ENCODE measurements around the gene ANP32A. TPM values are rescaled to one million over a fixed set of nuclear protein-coding genes. Genes with fewer than 3 reads are reported as not detected.

Gene ANP32A
- total RNA-seq, 2 experiments from 2014 or later = 55.1 to 57.3 TPM

GRCh38 chr15:68812597-68813431 is 7.9 kb downstream of the ANP32A start:
- Mint-ChIP-seq H3K36me3 (ENCODE audit: low read depth) (peaks cover 67% of the 10 kb centered on the region), H3K4me1 (ENCODE audit: low read depth) (peaks cover 91% of the 10 kb centered on the region), H3K9me3 (no peaks in the 10 kb centered on the region), H3K27ac (peak overlapping the region; percentile 69), H3K4me3 (peak overlapping the region; percentile 42), H3K27me3 (no peaks in the 10 kb centered on the region)
- DNase-seq (no peak), ATAC-seq (ENCODE audit: poor library complexity) (no peak)
- Histone ChIP-seq H3K36me3 (ENCODE audit: insufficient read depth, low read length) (peaks cover 16% of the 10 kb centered on the region), H3K4me1 (ENCODE audit: insufficient read depth, low read length) (peaks cover 79% of the 10 kb centered on the region), H3K27me3 (ENCODE audit: control insufficient read depth in 1 of 2, insufficient read depth in 2 of 2, low read length in 2 of 2) (no peaks in the 10 kb centered on the region), H3K4me3 (ENCODE audit: low read length) (no peak overlapping the region), H3K27ac (ENCODE audit: low read depth in 1 of 2, low read length in 2 of 2) (no peak overlapping the region), H3K9me3 (ENCODE audit: control insufficient read depth in 1 of 2, insufficient read depth in 1 of 2, low read length in 2 of 2) (no peaks in the 10 kb centered on the region)
- ChIA-PET CTCF (no interaction called here), POLR2A (interaction anchor here (1.2 kb wide), 1 partner anchor 12 kb away, joined by 3 read pairs; no protein-coding TSS in a partner anchor)
- intact Hi-C loops (cut with DNase I, micrococcal nuclease) = loop anchor here in 1 of 2 experiments (10.0 kb wide), 3 partner anchors 352 to 642 kb away; partner anchors contain the start of genes FEM1B, GLCE and RPLP1
- TF ChIP-seq CTCF (IDR thresholded peaks at IDR 0.05) = no peak

GRCh38 chr15:68812069-68812468 is 8.6 kb downstream of the ANP32A start:
- no peak overlapping the region for H3K4me3 ChIP-seq (ENCODE audit: low read length)
- peak overlapping the region; percentile 69 for H3K27ac Mint-ChIP-seq
- H3K9me3 ChIP-seq (ENCODE audit: control insufficient read depth in 1 of 2, insufficient read depth in 1 of 2, low read length in 2 of 2) = no peaks in the 10 kb centered on the region
- no peak for TF ChIP-seq CTCF (IDR thresholded peaks at IDR 0.05)
- H3K36me3 Mint-ChIP-seq (ENCODE audit: low read depth) = peaks cover 62% of the 10 kb centered on the region
- ChIA-PET CTCF (no interaction called here), POLR2A (interaction anchor here (1.5 kb wide), 1 partner anchor 17 kb away, joined by 4 read pairs; no protein-coding TSS in a partner anchor)
- DNase-seq = no peak
- no peaks in the 10 kb centered on the region for H3K27me3 Mint-ChIP-seq
- H3K36me3 ChIP-seq (ENCODE audit: insufficient read depth, low read length) = peaks cover 23% of the 10 kb centered on the region
- no peaks in the 10 kb centered on the region for H3K9me3 Mint-ChIP-seq
- H3K4me1 Mint-ChIP-seq (ENCODE audit: low read depth) = peaks cover 88% of the 10 kb centered on the region
- no peak for ATAC-seq (ENCODE audit: poor library complexity)
- peak overlapping the region; percentile 35 for H3K4me3 Mint-ChIP-seq
- peaks cover 84% of the 10 kb centered on the region for H3K4me1 ChIP-seq (ENCODE audit: insufficient read depth, low read length)
- intact Hi-C loops (cut with DNase I, micrococcal nuclease) = loop anchor here in 1 of 2 experiments (10.0 kb wide), 3 partner anchors 353 to 643 kb away; partner anchors contain the start of genes FEM1B, GLCE and RPLP1
- H3K27ac ChIP-seq (ENCODE audit: low read depth in 1 of 2, low read length in 2 of 2) = no peak overlapping the region
- no peaks in the 10 kb centered on the region for H3K27me3 ChIP-seq (ENCODE audit: control insufficient read depth in 1 of 2, insufficient read depth in 2 of 2, low read length in 2 of 2)

DNA sequence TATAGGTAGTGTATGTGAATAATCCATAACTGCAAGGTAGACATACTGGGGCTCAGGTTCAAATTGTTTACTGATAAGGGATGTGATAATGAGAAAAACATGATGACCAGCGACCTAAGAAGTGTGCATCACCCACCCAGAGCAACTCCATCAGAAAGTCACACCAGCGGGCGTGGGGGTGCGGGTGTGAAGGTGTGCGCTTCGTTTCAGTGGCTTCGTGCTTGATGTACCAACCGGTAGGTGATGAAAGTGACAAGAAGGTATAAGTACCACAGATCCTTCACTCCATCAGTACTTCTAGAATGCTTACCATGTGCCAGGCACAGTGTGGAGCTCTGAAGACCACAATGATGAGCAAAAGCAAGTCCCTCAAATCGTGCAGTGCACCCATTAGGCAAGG is 11.2 kb downstream of the ANP32A start:
- no peaks in the 10 kb centered on the region for H3K27me3 ChIP-seq (ENCODE audit: control insufficient read depth in 1 of 2, insufficient read depth in 2 of 2, low read length in 2 of 2)
- H3K4me3 Mint-ChIP-seq = peak overlapping the region; percentile 5
- H3K27ac ChIP-seq (ENCODE audit: low read depth in 1 of 2, low read length in 2 of 2) = no peak overlapping the region
- no peaks in the 10 kb centered on the region for H3K9me3 Mint-ChIP-seq
- H3K36me3 Mint-ChIP-seq (ENCODE audit: low read depth) = peaks cover 61% of the 10 kb centered on the region
- peaks cover 81% of the 10 kb centered on the region for H3K4me1 Mint-ChIP-seq (ENCODE audit: low read depth)
- H3K4me1 ChIP-seq (ENCODE audit: insufficient read depth, low read length) = peaks cover 84% of the 10 kb centered on the region
- no peak for TF ChIP-seq CTCF (IDR thresholded peaks at IDR 0.05)
- H3K4me3 ChIP-seq (ENCODE audit: low read length) = no peak overlapping the region
- POLR2A ChIA-PET = no interaction called here
- peaks cover 35% of the 10 kb centered on the region for H3K36me3 ChIP-seq (ENCODE audit: insufficient read depth, low read length)
- CTCF ChIA-PET = no interaction called here
- H3K27me3 Mint-ChIP-seq = no peaks in the 10 kb centered on the region
- peak overlapping the region; percentile 19 for H3K27ac Mint-ChIP-seq
- ATAC-seq (ENCODE audit: poor library complexity) (no peak), DNase-seq (no peak)
- H3K9me3 ChIP-seq (ENCODE audit: control insufficient read depth in 1 of 2, insufficient read depth in 1 of 2, low read length in 2 of 2) = no peaks in the 10 kb centered on the region
- intact Hi-C loops (cut with DNase I, micrococcal nuclease) = no loop called here
